Activated naive CD8-positive, alpha-beta T cell treated with anti-CD3 and anti-CD28 coated beads for 36 hours (primary cell): ENCODE measurements around the gene S100A6. TPM values are rescaled to one million over a fixed set of nuclear protein-coding genes. Genes with fewer than 3 reads are reported as not detected.

Source experiments
- DNase-seq: peaks from one replicate; pipeline ENCODE4 v3.0.0; 2021
- H3K27ac Mint-ChIP-seq: one replicate; pipeline ENCODE4 v1.8.0; 2022; ENCODE audit warnings: mild to moderate bottlenecking, moderate library complexity, mixed read lengths
- H3K27me3 Mint-ChIP-seq: one replicate; pipeline ENCODE4 v1.8.0; 2022; ENCODE audit warnings: mild to moderate bottlenecking, mixed read lengths
- H3K36me3 Mint-ChIP-seq: one replicate; pipeline ENCODE4 v1.8.0; 2021; ENCODE audit warnings: mild to moderate bottlenecking, mixed read lengths
- H3K4me1 Mint-ChIP-seq: one replicate; pipeline ENCODE4 v1.8.0; 2021; ENCODE audit warnings: mixed read lengths
- H3K4me3 Mint-ChIP-seq: one replicate; pipeline ENCODE4 v1.8.0; 2022; ENCODE audit warnings: mild to moderate bottlenecking, moderate library complexity, mixed read lengths
- H3K9me3 Mint-ChIP-seq: one replicate; pipeline ENCODE4 v1.8.0; 2022; ENCODE audit warnings: mixed read lengths
- total RNA-seq, 2 experiments: library from RNA; stranded (reverse); gene quantifications; one replicate each; pipeline ENCODE4 v1.2.3, GENCODE V29; 2021

Gene S100A6
- total RNA-seq, 2 experiments from 2014 or later = 144 to 155 TPM

- Mint-ChIP-seq H3K4me3 (no peak overlapping the region), H3K9me3 (no peaks in the 10 kb centered on the region), H3K27ac (no peak overlapping the region), H3K27me3 (peaks cover 11% of the 10 kb centered on the region), H3K36me3 (no peaks in the 10 kb centered on the region), H3K4me1 (no peaks in the 10 kb centered on the region)
- no peak for DNase-seq
Observed at GRCh38 chr1:153490272-153491051, 45.3 kb downstream of the S100A6 start.

GRCh38 chr1:153488731-153489130 lies 47.1 kb downstream of the S100A6 start:
- Mint-ChIP-seq H3K36me3 (no peaks in the 10 kb centered on the region), H3K9me3 (no peaks in the 10 kb centered on the region), H3K27me3 (peaks cover 21% of the 10 kb centered on the region), H3K4me1 (no peaks in the 10 kb centered on the region), H3K27ac (no peak overlapping the region), H3K4me3 (no peak overlapping the region)
- no peak for DNase-seq

GRCh38 chr1:153487707-153488106 lies 48.1 kb downstream of the S100A6 start:
- no peak overlapping the region for H3K27ac Mint-ChIP-seq
- no peak for DNase-seq
- no peaks in the 10 kb centered on the region for H3K9me3 Mint-ChIP-seq
- H3K27me3 Mint-ChIP-seq = peaks cover 26% of the 10 kb centered on the region
- H3K4me3 Mint-ChIP-seq = no peak overlapping the region
- H3K4me1 Mint-ChIP-seq = no peaks in the 10 kb centered on the region
- no peaks in the 10 kb centered on the region for H3K36me3 Mint-ChIP-seq

- Mint-ChIP-seq H3K27me3 (peaks cover 37% of the 10 kb centered on the region), H3K9me3 (no peaks in the 10 kb centered on the region)
Observed at GRCh38 chr1:153485863-153486262, 49.9 kb downstream of the S100A6 start.

More at GRCh38 chr1:153485863-153486262, 49.9 kb downstream of the S100A6 start:
- no peak overlapping the region for H3K4me3 Mint-ChIP-seq
- no peaks in the 10 kb centered on the region for H3K36me3 Mint-ChIP-seq
- no peaks in the 10 kb centered on the region for H3K4me1 Mint-ChIP-seq
- no peak overlapping the region for H3K27ac Mint-ChIP-seq
- DNase-seq = no peak

Other genes with a start within 250 kb of the S100A6 start
- not detected for gene PGLYRP3, start 223.0 kb downstream of the S100A6 start, total RNA-seq
- gene PGLYRP4, start 187.2 kb downstream of the S100A6 start, total RNA-seq = not detected
- gene S100A9, start 178.1 kb downstream of the S100A6 start, total RNA-seq = not detected
- gene S100A12, start 160.4 kb downstream of the S100A6 start, total RNA-seq = not detected
- gene S100A8, start 144.9 kb downstream of the S100A6 start, total RNA-seq = not detected
- not detected for gene S100A7A, start 119.5 kb downstream of the S100A6 start, total RNA-seq
- not detected for gene S100A7, start 75.3 kb downstream of the S100A6 start, total RNA-seq
- 1 to 10 TPM; 1.2 to 1.6 TPM for gene S100A5, start 4.9 kb upstream of the S100A6 start, total RNA-seq
- gene S100A4, start 9.8 kb upstream of the S100A6 start, total RNA-seq = 10 to 100 TPM; 44.7 to 44.9 TPM
- not detected for gene S100A3, start 13.3 kb upstream of the S100A6 start, total RNA-seq
- under 1 TPM in 1 of 2 experiments, not detected in 1; 0.60 TPM for gene S100A2, start 29.9 kb upstream of the S100A6 start, total RNA-seq
- not detected for gene S100A16, start 77.1 kb upstream of the S100A6 start, total RNA-seq
- gene S100A14, start 80.3 kb upstream of the S100A6 start, total RNA-seq = not detected
- gene S100A13, start 91.5 kb upstream of the S100A6 start, total RNA-seq = 1 to 10 TPM; 5.7 to 5.9 TPM
- gene S100A1, start 92.4 kb upstream of the S100A6 start, total RNA-seq = not detected
- 10 to 100 TPM; 94.3 to 98.1 TPM for gene CHTOP, start 98.1 kb upstream of the S100A6 start, total RNA-seq
- 10 to 100 TPM; 32.9 to 34.7 TPM for gene SNAPIN, start 122.7 kb upstream of the S100A6 start, total RNA-seq
- gene ILF2, start 135.0 kb upstream of the S100A6 start, total RNA-seq = 100 to 1,000 TPM; 419 to 431 TPM
- gene NPR1, start 142.7 kb upstream of the S100A6 start, total RNA-seq = under 1 TPM in 1 of 2 experiments, not detected in 1; 0.06 TPM
- 10 to 100 TPM; 47.9 to 48.0 TPM for gene INTS3, start 192.1 kb upstream of the S100A6 start, total RNA-seq
- gene SLC27A3, start 239.4 kb upstream of the S100A6 start, total RNA-seq = 1 to 10 TPM; 6.4 to 6.9 TPM